Measurements from ENCODE around the gene IL1F10.
"Not testable (repeated sequence)": the region's sequence is repeated elsewhere in the genome, so short reads cannot be mapped to it uniquely, and the experiment has no call there.

Gene IL1F10

DNA sequence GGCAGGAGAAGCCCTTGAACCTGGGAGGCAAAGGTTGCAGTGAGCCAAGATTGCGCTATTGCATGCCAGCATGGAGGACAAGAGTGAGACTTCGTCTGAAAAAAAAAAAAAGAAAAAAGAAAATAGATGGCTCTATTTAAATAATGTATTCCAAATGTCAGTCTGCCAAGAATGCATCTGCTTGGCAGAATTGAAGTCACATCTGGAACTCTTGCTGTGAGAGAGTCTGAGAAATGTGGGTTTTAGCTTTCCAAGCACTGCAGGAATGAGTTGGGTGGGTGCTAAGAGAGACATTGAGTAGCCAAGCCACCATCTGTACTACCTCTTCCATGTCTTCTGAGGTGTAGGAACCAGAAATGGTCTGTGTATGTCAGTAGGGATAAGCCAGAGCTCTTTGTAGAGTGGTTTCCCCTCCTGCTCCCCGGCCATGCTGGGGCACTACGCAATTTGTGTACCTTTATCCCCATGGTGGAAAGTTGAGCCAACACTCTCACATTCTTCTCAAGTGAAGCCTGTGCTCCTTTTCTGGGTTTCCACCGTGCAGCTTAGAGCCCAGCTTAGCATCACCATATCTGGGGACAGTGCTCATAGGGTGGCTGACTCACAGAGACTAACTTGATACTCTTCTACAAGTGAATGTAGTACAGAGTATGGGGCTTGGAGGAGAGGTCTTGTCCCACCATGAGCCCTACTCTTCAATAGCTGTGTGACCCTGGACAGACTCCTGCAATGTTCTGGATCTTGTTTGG lies 25.3 kb downstream of the IL1F10 start:
- Mint-ChIP-seq H3K9me3 (peaks cover 25% of the 10 kb centered on the region), H3K4me1 (no peaks in the 10 kb centered on the region), H3K4me3 (no peak overlapping the region), H3K27ac (no peak overlapping the region), H3K27me3 (ENCODE audit: low read depth, poor library complexity) (peaks cover 12% of the 10 kb centered on the region), H3K36me3 (ENCODE audit: low read depth) (no peaks in the 10 kb centered on the region)
- TF ChIP-seq, protein P1, sequence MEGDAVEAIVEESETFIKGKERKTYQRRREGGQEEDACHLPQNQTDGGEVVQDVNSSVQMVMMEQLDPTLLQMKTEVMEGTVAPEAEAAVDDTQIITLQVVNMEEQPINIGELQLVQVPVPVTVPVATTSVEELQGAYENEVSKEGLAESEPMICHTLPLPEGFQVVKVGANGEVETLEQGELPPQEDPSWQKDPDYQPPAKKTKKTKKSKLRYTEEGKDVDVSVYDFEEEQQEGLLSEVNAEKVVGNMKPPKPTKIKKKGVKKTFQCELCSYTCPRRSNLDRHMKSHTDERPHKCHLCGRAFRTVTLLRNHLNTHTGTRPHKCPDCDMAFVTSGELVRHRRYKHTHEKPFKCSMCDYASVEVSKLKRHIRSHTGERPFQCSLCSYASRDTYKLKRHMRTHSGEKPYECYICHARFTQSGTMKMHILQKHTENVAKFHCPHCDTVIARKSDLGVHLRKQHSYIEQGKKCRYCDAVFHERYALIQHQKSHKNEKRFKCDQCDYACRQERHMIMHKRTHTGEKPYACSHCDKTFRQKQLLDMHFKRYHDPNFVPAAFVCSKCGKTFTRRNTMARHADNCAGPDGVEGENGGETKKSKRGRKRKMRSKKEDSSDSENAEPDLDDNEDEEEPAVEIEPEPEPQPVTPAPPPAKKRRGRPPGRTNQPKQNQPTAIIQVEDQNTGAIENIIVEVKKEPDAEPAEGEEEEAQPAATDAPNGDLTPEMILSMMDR (IDR thresholded peaks at IDR 0.05), result no peak
- DNase-seq, result no peak

DNA sequence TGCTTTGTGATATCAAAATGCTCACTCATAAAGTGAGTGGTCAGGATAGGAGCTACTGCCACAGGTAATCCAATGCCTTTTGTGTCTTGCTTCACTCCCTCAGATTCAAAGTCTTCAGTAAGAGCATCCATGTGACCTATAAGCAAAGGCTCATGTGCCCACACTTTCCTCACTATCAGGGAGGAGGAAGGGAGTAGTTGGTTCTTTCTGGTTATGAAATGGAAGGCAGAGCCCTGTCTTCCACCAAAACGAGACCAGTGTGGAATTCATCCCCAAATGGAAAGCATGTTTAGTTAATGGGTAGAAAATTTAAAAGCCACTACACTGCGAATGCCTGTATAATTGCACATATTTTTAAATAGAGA lies 25.8 kb downstream of the IL1F10 start:
- Mint-ChIP-seq H3K9me3 (peaks cover 30% of the 10 kb centered on the region), H3K4me3 (no peak overlapping the region), H3K27me3 (ENCODE audit: low read depth, poor library complexity) (peaks cover 13% of the 10 kb centered on the region), H3K4me1 (no peaks in the 10 kb centered on the region), H3K36me3 (ENCODE audit: low read depth) (no peaks in the 10 kb centered on the region), H3K27ac (no peak overlapping the region)
- no peak for DNase-seq
- TF ChIP-seq, protein P1 (IDR thresholded peaks at IDR 0.05), result no peak

DNA sequence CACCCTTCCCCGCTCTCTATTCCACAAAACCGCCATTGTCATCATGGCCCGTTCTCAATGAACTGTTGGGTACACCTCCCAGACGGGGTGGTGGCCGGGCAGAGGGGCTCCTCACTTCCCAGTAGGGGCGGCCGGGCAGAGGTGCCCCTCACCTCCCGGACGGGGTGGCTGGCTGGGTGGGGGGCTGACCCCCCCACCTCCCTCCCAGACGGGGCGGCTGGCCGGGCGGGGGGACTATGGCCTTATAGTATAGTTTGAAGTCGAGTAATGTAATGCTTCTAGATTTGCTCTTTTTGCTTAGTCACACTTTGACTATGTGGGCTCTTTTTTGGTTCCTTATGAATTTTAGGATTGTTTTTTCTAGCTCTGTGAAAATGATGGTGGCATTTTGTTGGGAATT lies 28.5 kb downstream of the IL1F10 start:
- H3K27ac Mint-ChIP-seq, H3K4me3 Mint-ChIP-seq: not testable (repeated sequence)

DNA sequence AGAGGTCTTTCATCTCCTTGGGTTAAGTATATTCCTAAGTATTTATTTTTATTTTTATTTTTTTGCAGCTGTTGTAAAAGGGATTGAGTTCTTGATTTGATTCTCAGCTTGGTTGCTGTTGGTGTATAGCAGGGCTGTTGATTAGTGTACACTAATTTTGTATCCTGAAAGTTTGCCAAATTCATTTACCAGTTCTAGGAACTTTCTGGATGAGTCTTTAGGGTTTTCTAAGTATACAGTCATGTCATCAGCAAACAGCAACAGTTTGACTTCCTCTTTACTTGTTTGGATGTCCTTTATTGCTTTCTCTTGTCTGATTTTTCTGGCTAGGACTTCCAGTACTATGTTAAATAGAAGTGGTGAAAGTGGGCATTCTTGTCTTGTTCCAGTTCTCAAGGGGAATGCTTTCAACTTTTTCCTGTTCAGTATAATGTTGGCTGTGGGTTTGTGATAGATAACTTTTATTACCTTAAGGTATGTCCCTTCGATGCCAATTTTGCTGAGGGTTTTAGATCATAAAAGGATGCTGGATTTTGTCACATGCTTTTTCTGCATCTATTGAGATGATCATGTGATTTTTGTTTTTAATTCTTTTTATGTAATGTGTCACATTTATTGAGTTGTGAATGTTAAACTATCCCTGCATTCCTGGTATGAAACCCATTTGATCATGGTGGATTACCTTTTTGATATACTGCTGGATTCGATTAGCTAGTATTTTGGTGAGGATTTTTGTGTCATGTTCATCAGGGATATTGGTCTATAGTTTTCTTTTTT lies 29.3 kb downstream of the IL1F10 start:
- H3K9me3 Mint-ChIP-seq, result peaks cover 40% of the 10 kb centered on the region
- H3K4me3 Mint-ChIP-seq; H3K4me1 Mint-ChIP-seq; H3K36me3 Mint-ChIP-seq (ENCODE audit: low read depth); DNase-seq; H3K27ac Mint-ChIP-seq: not testable (repeated sequence)
- H3K27me3 Mint-ChIP-seq (ENCODE audit: low read depth, poor library complexity), result peaks cover 17% of the 10 kb centered on the region

More for the DNA sequence above, 28.5 kb downstream of the IL1F10 start:
- DNase-seq; H3K36me3 Mint-ChIP-seq (ENCODE audit: low read depth); H3K4me1 Mint-ChIP-seq: not testable (repeated sequence)
- Mint-ChIP-seq H3K27me3 (ENCODE audit: low read depth, poor library complexity) (peaks cover 17% of the 10 kb centered on the region), H3K9me3 (peaks cover 40% of the 10 kb centered on the region)

DNA sequence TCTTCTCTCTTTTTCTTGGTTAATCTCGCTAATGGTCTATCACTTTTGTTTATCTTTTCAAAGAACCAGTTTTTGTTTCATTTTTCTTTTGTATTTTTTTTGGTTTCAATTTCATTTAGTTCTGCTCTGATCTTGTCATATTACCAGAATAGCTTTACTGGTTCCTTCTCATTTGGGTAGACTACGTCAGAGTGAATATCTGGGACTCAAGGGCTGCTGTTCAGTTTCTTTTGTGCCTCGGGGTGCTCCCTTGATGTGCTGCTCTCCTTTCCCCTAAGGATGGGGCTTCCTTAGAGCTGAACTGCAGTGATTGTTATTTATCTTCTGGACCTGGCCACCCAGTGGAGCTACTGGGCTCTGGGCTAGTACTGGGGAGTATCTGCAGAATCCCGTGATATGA lies 30.3 kb downstream of the IL1F10 start:
- TF ChIP-seq, protein P1 (IDR thresholded peaks at IDR 0.05), result no peak
- H3K4me1 Mint-ChIP-seq, result no peaks in the 10 kb centered on the region
- DNase-seq, result no peak
- peaks cover 50% of the 10 kb centered on the region for H3K9me3 Mint-ChIP-seq
- no peak overlapping the region for H3K4me3 Mint-ChIP-seq
- no peak overlapping the region for H3K27ac Mint-ChIP-seq
- H3K27me3 Mint-ChIP-seq (ENCODE audit: low read depth, poor library complexity), result peaks cover 19% of the 10 kb centered on the region
- H3K36me3 Mint-ChIP-seq (ENCODE audit: low read depth), result no peaks in the 10 kb centered on the region

DNA sequence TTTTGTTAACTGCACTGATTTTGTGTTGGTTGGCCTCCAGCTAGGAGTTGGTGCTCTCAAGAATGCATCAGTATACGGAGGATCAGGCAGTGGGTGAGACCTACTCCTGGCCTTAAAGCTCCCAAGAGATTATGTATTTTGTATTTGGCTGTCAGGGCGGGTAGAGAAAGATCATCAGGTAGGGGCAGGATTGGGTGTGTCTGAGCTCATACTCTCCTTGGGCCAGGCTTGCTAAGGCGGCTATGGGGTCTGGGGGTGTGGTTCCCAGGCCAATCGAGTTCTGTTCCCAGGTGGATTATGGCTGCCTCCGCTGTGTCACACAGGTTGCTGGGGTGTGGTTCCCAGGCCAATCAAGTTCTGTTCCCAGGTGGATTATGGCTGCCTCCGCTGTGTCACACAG lies 30.8 kb downstream of the IL1F10 start:
- Mint-ChIP-seq H3K36me3 (ENCODE audit: low read depth) (no peaks in the 10 kb centered on the region), H3K9me3 (peaks cover 55% of the 10 kb centered on the region), H3K27me3 (ENCODE audit: low read depth, poor library complexity) (peaks cover 24% of the 10 kb centered on the region), H3K4me1 (no peaks in the 10 kb centered on the region), H3K4me3 (no peak overlapping the region), H3K27ac (no peak overlapping the region)
- TF ChIP-seq, protein P1 (IDR thresholded peaks at IDR 0.05), result no peak
- no peak for DNase-seq

All from nephron progenitor cell (in vitro differentiated cells).